ENCODE results near the gene GLG1.

Gene GLG1

GRCh38 chr16:74578433-74578832 is 28.5 kb downstream of the GLG1 start:
- in situ Hi-C loops (cut with HindIII; ENCODE audit: low sequenced_read_pairs), result no loop called here
- DNase-seq (ENCODE audit: low read depth), result no peak
- TF ChIP-seq CTCF (IDR thresholded peaks at IDR 0.05; ENCODE audit: low read depth, low read length, missing control alignments), result no peak
- no peak overlapping the region for H3K4me3 ChIP-seq (ENCODE audit: low read depth, low read length)

GRCh38 chr16:74577882-74578366 is 29.0 kb downstream of the GLG1 start:
- DNase-seq (ENCODE audit: low read depth), result no peak

GRCh38 chr16:74575807-74576643 is 30.9 kb downstream of the GLG1 start:
- no peak for TF ChIP-seq CTCF (IDR thresholded peaks at IDR 0.05; ENCODE audit: low read depth, low read length, missing control alignments)
- DNase-seq (ENCODE audit: low read depth), result no peak
- no peak overlapping the region for H3K4me3 ChIP-seq (ENCODE audit: low read depth, low read length)
- in situ Hi-C loops (cut with HindIII; ENCODE audit: low sequenced_read_pairs), result no loop called here

More at GRCh38 chr16:74577882-74578366, 29.0 kb downstream of the GLG1 start:
- TF ChIP-seq CTCF (IDR thresholded peaks at IDR 0.05; ENCODE audit: low read depth, low read length, missing control alignments), result no peak
- in situ Hi-C loops (cut with HindIII; ENCODE audit: low sequenced_read_pairs), result no loop called here
- no peak overlapping the region for H3K4me3 ChIP-seq (ENCODE audit: low read depth, low read length)

GRCh38 chr16:74575175-74575806 is 31.6 kb downstream of the GLG1 start:
- TF ChIP-seq CTCF (IDR thresholded peaks at IDR 0.05; ENCODE audit: low read depth, low read length, missing control alignments), result no peak
- DNase-seq (ENCODE audit: low read depth), result no peak
- in situ Hi-C loops (cut with HindIII; ENCODE audit: low sequenced_read_pairs), result no loop called here
- H3K4me3 ChIP-seq (ENCODE audit: low read depth, low read length), result no peak overlapping the region

GRCh38 chr16:74574146-74574545 is 32.8 kb downstream of the GLG1 start:
- H3K4me3 ChIP-seq (ENCODE audit: low read depth, low read length), result no peak overlapping the region
- in situ Hi-C loops (cut with HindIII; ENCODE audit: low sequenced_read_pairs), result no loop called here
- TF ChIP-seq CTCF (IDR thresholded peaks at IDR 0.05; ENCODE audit: low read depth, low read length, missing control alignments), result no peak
- DNase-seq (ENCODE audit: low read depth), result no peak

- in situ Hi-C loops (cut with HindIII; ENCODE audit: low sequenced_read_pairs), result no loop called here
- DNase-seq (ENCODE audit: low read depth), result no peak
- no peak overlapping the region for H3K4me3 ChIP-seq (ENCODE audit: low read depth, low read length)
- TF ChIP-seq CTCF (IDR thresholded peaks at IDR 0.05; ENCODE audit: low read depth, low read length, missing control alignments), result no peak
These were observed 33.3 kb downstream of the GLG1 start for GRCh38 chr16:74573622-74574021.

Measured in astrocyte of the cerebellum (primary cell).